ENCODE measurements around the gene VGLL4.
"Not testable (repeated sequence)": the region's sequence is repeated elsewhere in the genome, so short reads cannot be mapped to it uniquely, and the experiment has no call there.

The VGLL4 gene, protein sequence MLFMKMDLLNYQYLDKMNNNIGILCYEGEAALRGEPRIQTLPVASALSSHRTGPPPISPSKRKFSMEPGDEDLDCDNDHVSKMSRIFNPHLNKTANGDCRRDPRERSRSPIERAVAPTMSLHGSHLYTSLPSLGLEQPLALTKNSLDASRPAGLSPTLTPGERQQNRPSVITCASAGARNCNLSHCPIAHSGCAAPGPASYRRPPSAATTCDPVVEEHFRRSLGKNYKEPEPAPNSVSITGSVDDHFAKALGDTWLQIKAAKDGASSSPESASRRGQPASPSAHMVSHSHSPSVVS

DNA sequence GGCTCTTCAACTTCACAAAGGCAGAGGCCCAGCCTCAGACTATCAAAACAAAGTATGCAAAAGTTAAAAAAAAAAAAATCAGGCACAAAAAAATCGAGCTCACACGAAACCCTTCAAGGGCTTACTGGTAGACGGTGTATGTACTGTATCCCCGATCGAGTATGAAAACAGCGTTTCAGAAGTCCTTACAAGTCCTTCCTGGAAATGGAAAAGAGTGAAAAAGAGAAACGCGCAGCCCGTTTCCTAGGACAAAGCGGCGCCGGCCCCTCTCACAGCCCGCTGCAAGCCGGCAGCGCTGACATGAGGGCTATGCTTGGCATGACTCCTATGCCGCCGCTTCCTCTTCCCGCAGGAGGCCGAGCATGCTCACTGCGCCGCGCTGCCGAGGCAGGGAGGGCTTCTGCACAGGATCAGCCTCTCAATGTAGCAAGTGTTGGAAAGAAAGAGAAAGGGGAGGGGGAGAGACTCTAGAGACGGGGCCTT, at the start of gene VGLL4:
VGLL4 (minus strand) TSS at position 311 of the 483 bp plus-strand sequence. CDS start 397 bp downstream, outside the sequence.
- DNase-seq, result peak; percentile 84

DNA sequence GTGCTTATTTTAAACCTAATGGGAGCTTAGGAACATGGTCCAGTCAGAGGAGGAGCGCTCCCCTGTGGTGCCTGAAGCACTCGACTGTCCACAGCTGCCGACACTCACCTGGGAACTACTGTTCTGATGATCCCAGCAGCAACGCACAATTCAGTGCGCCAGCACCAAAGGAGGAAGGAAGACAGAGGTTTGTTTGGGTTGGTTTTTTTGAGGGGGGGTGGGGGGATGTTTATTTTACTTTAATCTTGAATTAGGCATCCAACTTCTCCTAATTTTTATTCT, 48.8 kb upstream of the VGLL4 start:
- DNase-seq, result no peak

DNA sequence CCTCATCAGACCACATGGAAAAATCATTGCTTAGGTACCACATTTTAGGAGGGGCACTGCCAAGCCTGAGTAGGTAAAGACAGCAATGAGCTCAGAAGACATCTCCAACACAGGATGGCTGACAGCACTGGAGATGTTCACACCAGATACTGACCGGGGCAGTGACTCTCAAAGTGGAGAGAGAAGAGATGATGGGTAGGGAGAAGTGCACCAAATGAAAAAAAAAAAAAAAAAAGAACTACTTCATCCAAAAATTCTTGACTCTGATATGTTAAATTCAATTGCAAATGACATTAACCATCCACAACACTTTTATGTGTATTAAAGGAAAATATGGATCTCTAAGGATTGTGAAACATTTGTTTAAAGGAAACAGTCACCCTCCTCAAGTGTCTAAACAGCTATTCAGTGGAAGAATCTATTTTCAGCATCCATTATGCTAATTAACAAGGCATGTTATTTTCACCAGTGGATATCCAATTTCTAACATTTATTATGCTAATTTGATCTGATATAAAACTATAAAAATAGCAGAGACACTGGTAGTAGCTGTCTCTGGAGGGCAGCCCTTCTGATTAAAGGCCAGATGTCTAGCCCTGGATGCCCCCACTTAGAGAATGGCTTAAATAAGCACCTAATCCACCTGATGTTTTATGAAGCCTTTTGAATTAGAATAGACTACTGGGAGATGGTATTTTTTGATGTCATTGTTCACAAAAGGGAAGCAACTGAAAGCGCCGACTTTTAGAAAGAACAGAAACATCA, 48.2 kb upstream of the VGLL4 start:
- DNase-seq, result no peak

DNA sequence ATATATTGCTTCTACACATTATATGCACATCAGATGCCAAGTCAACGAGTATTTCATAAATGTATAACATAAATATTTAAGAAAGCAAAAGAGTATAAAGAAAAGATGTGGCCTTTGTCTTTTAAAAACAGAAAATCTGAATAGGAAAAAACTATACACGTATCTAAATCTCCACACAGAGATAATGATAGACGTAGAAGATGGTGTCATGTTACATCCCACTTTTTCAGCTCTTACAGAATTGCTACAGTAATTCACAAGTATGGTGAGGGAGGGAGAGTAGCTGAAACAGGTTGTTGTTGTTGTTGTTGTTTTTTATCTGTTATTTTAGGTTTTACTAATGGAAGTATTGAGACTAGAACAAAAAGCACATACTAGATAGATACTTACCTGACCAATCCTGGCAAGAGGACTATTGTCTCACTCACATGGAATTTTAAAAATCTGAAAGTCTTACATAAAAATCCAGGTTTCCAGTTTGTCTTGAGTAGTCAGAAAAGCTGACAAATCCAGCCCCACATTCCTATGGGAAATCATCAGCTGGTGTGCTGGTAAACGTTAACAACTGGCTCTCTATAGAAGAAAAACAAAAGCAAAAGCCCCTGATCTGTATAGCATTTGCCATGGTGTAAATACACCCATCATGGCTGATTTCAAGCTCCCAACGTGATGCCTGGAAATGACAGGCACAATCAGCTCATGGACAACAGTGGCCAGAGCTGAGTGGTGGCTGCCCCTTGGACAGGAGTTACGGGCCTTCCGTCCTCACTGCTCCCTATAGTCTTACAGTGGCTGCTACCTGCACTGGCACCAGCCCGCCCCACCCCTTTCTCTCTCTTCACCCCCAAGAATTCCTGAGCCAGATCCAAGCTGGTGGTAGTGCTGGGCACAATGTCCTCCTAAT, 47.4 kb upstream of the VGLL4 start:
- DNase-seq, result no peak

DNA sequence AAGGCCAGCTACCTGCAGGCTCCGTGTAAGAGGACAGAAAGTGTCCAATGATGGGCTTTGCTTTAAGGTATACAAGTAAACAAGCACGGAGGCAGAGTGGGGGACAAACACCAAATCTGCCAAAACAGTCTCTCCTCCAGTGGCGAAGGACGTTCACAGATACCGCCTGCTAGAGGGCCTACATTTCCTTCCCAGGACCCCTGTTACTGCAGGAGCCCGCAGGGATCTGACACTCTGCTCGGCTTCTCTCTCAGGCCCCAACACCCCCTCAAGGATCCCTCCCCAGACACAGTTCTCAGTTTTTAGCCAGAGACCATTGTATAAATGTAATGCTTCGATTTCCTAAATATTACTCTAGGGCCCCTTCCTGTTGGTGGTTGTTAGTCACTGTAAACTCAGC, 46.0 kb upstream of the VGLL4 start:
- no peak for DNase-seq

DNA sequence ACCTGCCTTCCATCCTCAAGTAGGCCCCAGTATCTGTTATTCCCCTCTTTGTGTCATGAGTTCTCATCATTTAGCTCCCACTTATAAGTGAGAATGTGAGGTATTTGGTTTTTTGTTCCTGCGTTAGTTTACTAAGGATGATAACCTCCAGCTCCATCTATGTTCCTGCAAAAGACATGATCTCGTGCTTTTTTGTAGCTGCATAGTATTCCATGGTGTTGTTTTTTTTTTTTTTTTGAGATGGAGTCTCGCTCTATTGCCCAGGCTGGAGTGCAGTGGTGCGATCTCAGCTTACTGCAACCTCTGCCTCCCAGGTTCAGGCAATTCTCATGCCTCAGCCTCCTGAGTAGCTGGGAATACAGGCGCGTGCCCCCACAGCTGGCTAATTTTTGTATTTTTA, 41.3 kb upstream of the VGLL4 start:
- not testable (repeated sequence) for DNase-seq

DNA sequence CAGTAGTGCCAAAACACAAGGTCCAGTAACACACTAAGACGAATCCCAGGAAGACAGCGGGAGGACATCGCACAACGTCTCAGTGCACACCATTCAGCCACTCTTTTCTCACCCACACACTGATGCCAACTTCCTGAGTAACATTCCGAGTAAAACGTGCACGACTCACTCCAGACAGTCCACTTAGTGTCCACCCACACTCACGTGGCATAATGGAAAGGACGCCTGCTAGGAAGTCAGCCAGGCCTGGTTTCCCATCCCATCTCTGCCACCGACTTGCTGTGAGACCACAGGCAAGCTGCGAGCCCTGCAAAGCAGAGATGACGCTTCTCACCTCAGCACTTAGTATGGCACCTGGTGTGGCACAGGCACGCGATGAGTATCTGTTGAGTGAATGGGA, 36.8 kb upstream of the VGLL4 start:
- no peak for DNase-seq

DNA sequence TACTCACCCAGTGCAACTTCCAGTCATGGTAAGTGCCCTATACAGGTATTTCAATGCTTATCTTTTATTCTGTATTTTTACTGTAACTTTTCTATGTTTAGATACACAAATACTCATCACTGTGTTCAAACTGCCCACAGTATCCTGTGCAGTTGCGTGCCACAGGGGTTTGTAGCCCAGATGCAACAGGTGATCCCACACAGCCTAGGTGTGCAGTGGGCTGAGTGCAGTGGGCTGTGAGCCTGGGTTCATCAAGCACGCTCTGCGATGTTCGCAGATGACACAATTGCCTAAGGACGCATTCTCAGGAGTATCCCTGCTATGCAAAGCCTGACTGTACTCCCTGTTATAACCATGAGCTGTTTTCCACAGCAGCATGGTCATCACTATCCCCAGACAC, 36.2 kb upstream of the VGLL4 start:
- DNase-seq, result no peak

DNA sequence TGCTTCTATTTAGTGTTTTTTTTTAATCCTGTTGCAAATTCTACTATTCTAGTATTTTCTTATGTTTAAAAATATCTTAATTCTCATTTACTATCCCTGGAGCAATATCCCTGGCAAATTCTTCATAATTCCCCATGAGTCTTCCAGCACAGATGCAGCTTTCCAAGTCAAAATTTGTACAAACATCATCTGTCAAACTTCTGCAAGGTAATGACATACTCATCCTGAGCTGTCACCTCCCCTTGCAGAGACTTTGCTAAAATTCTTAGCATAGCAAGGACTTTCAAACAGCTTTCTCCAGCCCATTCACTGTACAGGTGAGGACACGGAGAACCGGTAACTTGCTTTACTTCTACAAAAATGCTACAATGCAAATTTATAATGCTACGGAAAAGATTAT, 28.6 kb upstream of the VGLL4 start:
- no peak for DNase-seq

DNA sequence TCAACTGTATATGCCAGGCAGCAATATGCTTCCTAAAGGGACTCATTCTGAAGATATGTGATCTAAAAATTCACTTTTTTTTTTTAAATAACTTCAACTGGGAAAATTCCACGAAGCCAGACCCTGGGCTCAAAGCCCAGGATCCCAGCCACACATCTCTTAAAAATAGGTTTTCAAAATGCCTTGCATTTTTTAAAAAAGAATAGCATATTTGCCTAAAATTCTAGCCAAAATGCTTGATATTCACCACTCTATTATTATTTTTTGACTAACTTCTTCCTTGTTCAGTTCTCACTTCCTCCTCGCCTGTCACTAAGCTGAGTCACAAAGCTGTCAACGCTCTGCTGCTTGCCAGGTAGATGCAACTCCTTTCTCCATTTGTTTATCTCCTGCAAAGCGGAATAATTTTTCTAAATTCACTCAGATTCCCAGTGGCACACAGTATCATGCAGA, 28.0 kb upstream of the VGLL4 start:
- peak; percentile 44 for DNase-seq

DNA sequence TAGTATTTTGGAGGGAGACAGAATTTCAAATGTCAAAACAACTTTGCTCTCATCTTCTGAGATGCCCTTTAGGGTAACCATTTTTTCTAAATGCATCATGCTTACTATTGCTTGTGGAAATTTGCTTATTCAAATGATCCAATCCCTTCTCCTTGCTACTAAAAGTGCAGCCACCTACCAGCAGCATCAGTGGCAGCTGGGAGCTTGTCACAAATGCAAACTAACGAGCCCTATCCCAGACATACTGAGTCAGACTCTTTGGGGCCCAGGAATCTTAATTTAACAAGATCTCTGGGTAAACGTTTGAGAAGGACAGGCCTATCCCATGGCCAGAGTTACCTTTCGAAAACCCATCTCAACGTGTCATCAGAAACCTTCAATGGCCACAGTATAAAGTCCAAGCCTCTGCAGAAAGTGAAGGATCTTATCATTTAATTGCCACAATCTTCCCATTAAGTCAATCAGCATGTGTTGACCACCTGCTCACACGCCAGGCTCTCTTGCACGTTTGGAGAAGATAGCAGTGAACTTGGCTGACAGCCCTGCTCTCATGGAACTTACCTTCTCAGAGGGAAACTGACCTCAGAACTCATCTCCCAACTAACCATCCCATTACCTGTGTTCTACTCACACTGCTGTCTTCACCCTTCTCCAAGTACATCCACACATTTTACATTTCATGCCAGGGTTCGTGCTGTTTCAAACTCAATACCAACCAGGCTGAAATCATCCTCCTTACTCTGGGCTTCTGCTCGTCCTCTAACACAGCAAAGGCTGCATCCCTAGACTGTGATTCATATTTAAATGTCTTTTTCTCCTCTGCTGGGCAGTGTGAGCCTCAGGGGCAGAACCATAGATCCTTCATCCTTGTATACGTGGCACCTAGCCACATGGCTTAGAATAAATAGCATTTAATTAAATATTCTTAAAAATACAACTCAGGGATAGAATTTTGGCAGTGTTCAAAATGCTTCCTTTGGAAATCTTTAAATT, 24.8 kb upstream of the VGLL4 start:
- DNase-seq, result no peak

DNA sequence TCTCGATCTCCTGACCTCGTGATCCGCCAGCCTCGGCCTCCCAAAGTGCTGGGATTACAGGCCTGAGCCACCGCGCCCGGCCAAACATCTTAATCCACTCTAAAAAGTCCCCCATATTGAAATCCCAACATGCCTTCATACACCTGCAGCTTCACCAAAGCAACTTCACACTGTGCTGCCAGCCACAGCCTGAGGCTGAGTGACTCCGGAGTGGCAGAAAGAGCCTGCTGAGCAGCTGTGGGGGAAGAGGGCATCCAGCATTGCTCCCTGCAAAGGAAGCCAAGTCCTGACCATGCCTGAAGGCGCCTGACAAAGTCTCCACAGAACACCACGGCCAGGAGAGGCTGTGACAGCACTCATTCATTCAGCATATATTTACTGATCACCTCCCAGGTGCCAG, 21.6 kb upstream of the VGLL4 start:
- no peak for DNase-seq

DNA sequence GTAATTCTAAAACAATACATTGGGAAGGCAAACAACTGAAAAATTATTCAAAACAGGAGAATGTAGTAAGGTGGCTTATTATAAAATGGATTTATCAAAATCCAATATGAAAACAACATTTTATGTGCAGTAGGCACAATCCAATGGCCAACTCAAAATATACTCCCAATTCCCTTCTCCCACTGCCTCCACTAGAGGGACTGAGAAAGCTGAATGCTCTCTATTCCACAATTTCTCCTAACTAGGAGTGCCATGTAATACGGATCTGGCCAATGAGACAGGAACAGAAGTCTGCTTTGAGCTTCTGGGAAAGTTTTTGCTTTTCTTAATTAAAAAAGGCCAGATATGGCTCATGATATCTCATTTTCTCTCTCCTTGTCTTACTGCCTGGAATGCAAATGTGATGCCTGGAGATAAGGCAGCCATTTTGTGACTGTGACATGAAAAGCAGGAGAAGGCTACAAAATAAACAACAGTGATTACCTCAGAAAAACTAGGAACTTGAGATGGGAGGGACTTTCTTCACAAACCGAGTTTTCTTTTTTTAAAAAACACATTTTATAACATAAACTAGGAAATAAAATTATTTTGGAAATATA, 18.8 kb upstream of the VGLL4 start:
- DNase-seq, result no peak

DNA sequence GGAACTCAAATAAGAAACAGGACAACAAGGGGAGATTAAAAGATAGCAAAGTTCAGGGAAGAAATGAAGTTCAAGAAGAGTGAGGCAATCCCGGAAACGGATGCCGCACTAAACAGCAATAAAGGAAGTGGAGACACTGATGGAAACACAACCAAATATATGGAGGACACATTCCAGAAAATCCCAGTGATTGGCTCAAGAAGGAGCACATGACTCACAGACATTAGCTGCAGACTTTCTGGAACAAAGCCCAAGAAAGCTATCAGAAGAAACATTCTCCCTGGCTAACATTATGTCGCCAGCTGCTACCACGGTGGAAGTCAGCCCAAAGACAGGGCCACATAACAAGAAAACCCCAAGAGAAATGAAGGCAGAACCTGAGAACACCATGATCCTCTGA, 18.1 kb upstream of the VGLL4 start:
- peak; percentile 23 for DNase-seq

DNA sequence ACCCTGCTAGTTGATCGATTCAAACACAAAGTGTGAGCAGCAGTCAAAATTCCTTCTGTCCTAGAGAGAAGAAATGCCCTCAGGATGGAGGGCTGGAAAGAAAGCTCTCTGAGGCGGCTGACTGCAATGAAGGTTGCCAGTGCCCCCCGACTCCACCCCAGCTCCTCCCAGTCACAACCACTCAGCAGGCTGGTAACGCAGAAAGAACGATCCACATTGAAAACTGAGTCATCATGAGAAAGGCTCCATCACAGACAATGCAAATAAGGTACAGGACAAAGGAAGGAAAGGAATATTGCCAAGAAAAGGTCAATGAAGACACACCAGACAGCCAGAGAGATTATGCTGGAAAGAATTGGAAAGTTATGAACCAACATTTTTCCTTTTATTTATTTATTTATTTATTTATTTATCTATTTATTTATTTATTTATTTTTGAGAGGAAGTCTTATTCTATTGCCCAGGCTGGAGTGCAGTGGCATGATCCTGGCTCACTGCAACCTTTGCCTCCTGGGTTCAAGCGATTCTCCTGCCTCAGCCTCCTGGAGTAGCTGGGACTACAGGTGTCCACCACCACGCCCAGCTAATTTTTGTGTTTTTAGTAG, 17.4 kb upstream of the VGLL4 start:
- DNase-seq, result no peak

DNA sequence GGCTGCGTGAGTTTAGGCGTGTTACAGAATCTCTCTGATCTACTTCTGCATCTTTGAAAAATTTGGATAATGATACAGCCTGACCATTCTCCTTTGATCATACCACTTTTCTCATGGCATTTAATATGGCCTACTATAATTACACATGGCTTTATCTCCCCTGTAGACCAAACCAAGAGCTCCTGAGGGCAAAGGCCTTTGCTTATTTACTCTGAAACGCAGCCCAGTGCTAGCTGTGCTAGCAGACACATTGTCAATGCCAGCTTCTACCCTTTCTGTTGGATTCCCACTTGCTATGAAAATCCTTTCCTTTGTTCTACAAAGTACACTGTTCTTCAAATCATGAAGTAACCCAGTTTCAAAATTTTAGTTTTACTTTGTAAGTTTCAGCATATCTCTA, 16.5 kb upstream of the VGLL4 start:
- DNase-seq, result no peak

DNA sequence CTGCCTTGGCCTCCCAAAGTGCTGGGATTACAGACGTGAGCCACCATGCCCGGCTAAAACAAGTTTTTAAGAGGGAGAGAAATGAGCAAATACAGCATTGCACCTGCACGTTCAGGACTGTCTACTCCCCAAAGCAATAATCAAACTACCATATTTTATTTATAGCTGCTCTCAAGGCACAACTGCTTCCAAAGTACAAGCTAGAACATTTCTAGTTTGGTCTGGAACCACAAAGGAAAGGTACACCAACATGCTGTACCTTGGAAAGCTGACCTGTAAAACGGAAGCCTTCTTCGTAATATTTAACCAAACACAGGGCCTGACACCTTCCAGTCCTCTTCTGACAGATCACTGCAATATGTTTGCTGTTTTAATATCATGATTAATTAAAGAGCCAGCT, 14.5 kb upstream of the VGLL4 start:
- no peak for DNase-seq

DNA sequence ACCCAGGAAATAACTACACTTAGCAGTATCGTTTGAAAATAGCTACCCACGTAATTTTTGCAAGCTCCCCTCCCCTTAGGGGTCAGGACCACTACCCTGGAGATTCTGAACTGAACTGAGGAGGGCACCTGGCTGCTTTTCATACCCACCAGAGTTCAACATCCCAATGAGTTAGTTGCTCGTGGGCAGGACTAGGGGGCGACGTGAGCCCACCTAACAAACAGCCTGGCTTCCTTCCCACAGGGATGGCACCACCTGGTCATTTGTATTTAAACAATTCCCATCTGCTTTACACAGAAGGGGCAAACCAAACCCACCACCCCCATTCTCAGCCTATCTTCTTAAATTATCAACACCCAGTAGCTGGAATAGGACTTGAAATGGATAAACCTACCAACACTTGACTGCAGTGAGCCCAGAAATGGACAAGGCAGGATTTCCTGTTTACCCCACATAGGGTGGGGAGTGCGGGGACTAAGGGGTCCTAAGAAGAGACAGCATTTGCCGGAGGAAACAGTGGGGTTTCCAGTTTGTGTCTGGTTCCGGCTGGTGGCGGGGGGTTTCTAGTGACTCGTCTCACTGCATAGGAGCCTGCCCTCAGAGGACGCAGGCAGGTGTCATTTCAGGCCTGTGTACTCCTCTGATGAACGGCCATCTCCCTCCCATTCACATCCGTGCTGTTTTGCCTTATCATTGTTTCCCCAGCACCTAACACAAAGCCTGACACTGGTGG, 11.6 kb upstream of the VGLL4 start:
- no peak for DNase-seq

DNA sequence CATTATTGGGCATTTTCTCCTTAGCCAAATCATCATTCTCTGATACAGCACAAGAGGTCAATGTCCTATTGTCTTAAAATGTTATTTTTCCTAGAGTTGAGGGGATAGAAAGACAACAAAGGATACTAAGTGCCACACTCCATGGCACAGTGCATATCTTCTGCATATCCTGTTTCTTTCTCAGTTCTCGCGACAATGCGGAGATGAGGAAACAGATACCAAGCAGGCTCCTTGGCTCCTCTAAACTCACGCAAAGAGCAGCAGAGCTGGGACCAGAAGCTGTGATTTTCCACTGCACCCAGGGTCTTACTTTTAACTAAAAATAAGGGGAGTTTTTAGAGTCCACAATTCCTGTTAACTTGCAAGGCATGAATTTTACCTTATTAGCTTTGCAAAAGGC, 10.5 kb upstream of the VGLL4 start:
- DNase-seq, result no peak

DNA sequence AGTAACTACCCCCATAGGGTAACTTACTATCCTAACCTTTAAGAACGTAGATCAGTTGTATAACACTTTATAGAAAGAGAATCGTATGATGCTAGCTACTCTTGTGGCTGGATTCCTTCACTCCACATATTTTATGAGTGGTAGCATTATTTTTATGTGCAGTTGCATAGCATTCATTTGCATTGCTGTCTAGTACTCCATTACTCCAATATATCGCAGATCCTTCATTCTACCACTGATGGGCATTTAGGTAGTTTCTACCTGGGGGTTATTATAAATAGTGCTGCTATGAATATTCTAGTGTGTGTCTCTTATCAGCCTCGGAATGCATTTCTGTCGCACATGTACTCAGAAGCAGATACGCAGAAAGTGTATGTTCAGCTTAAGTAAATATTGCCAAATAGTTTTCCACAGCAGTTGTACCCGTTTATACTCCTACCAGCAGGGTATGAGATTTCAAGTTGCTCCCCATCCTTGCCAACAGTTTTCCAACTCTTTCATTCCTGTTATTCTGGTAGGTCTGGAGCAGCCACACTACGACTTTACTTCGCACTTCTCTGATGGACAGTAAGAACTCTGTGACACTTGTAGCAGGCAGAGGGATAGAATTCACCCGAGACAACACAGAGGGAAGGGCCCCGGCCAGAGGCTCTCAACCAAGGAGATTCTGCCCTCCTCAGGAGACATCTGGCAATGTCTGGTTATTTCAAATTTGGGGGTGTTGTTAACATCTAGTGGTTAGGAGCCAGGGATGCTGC, 9.8 kb upstream of the VGLL4 start:
- no peak for DNase-seq
